Neural cell (in vitro differentiated cells): ENCODE data around the gene CAPN6. TPM values are rescaled to one million over a fixed set of nuclear protein-coding genes. Genes with fewer than 3 reads are reported as not detected.

Experiments
- H2AFZ ChIP-seq: fragments of 200-600, 300-800 bp; sonication (generic), shearing (Covaris generic); 2 replicates; pipeline ENCODE4 v1.6.0; 2014; ENCODE audit warnings: low read depth, mild to moderate bottlenecking, antibody characterized with exemption, low read length, moderate library complexity
- H3F3A ChIP-seq: fragments of 200-600 bp; shearing (Covaris generic); 2 replicates; pipeline ENCODE4 v1.6.1; 2016; ENCODE audit warnings: mild to moderate bottlenecking, moderate library complexity, mixed read lengths, antibody characterized with exemption, low read length; ENCODE audit not compliant: insufficient read depth, poor library complexity, severe bottlenecking
- H3K27ac ChIP-seq: fragments of 200-600, 300-800 bp; sonication (generic), shearing (Covaris generic); 2 replicates; pipeline ENCODE4 v1.5.1; 2014; ENCODE audit warnings: mild to moderate bottlenecking, low read length, moderate library complexity
- H3K27me3 ChIP-seq: fragments of 300-800, 200-600 bp; sonication (generic), shearing (Covaris generic); 2 replicates; pipeline ENCODE4 v1.6.0; 2014; ENCODE audit warnings: mild to moderate bottlenecking, low read depth, low read length, moderate library complexity; ENCODE audit not compliant: insufficient read depth
- H3K36me3 ChIP-seq: fragments of 300-800, 200-600 bp; sonication (generic), shearing (Covaris generic); 2 replicates; pipeline ENCODE4 v1.5.1; 2014; ENCODE audit warnings: mild to moderate bottlenecking, antibody characterized with exemption, low read length, moderate library complexity; ENCODE audit not compliant: insufficient read depth
- H3K4me2 ChIP-seq: fragments of 300-800, 200-600 bp; sonication (generic), shearing (Covaris generic); 2 replicates; pipeline ENCODE4 v1.6.0; 2014; ENCODE audit warnings: mild to moderate bottlenecking, low read length
- H3K4me3 ChIP-seq: fragments of 300-800, 200-600 bp; sonication (generic), shearing (Covaris generic); 2 replicates; pipeline ENCODE4 v1.5.1; 2014; ENCODE audit warnings: mild to moderate bottlenecking, low read length, moderate library complexity
- H3K79me2 ChIP-seq: fragments of 200-600 bp; shearing (Covaris generic); replicated peaks from 2 replicates; pipeline ENCODE4 v1.6.0; 2014; ENCODE audit warnings: mild to moderate bottlenecking, low read length, moderate library complexity; ENCODE audit not compliant: insufficient read depth
- H3K9ac ChIP-seq: fragments of 300-800, 200-600 bp; sonication (generic), shearing (Covaris generic); 2 replicates; pipeline ENCODE4 v1.6.1; 2016; ENCODE audit warnings: mild to moderate bottlenecking, low read length, mixed read lengths
- H3K9me2 ChIP-seq: fragments of 200-600 bp; shearing (Covaris generic); 2 replicates; pipeline ENCODE4 v1.6.1; 2016; ENCODE audit warnings: mild to moderate bottlenecking, low read length, mixed read lengths; ENCODE audit not compliant: insufficient read depth
- H3K9me3 ChIP-seq: fragments of 200-600, 300-800 bp; sonication (generic), shearing (Covaris generic); 2 replicates; pipeline ENCODE4 v1.6.1; 2016; ENCODE audit warnings: mild to moderate bottlenecking, mixed run types, low read length, moderate library complexity, mixed read lengths
- H4K20me1 ChIP-seq: fragments of 200-600 bp; shearing (Covaris generic); 2 replicates; pipeline ENCODE4 v1.6.1; 2016; ENCODE audit warnings: mild to moderate bottlenecking, mixed run types; ENCODE audit not compliant: insufficient read depth
- CTCF ChIP-seq: fragments of 450-650 bp; IDR thresholded peaks from 2 replicates; pipeline ENCODE4 v1.5.1; 2014; ENCODE audit warnings: antibody characterized with exemption, mild to moderate bottlenecking, moderate library complexity; ENCODE audit not compliant: poor library complexity, severe bottlenecking
- EP300 ChIP-seq: fragments of 450-650 bp; conservative IDR thresholded peaks from 2 replicates; pipeline ENCODE4 v1.6.1; 2014; ENCODE audit warnings: antibody characterized with exemption, mild to moderate bottlenecking, moderate library complexity; ENCODE audit not compliant: poor library complexity, severe bottlenecking
- EZH2 ChIP-seq: fragments of 200-600, 300-800 bp; shearing (Covaris generic), sonication (generic); IDR thresholded peaks from 2 replicates; pipeline ENCODE4 v1.6.1; 2014; ENCODE audit warnings: antibody characterized with exemption, low read length, borderline replicate concordance, mild to moderate bottlenecking; ENCODE audit not compliant: insufficient read depth, poor library complexity, severe bottlenecking
- MXI1 ChIP-seq: fragments of 450-650 bp; conservative IDR thresholded peaks from 2 replicates; pipeline ENCODE4 v1.6.1; 2014; ENCODE audit warnings: antibody characterized with exemption, mild to moderate bottlenecking; ENCODE audit not compliant: poor library complexity, severe bottlenecking
- POLR2AphosphoS5 ChIP-seq: IDR thresholded peaks from 2 replicates; pipeline ENCODE4 v1.6.1; 2012
- RAD21 ChIP-seq: fragments of 450-650 bp; conservative IDR thresholded peaks from 2 replicates; pipeline ENCODE4 v1.6.1; 2014; ENCODE audit warnings: antibody characterized with exemption, mild to moderate bottlenecking, moderate library complexity
- REST ChIP-seq: IDR thresholded peaks from 2 replicates; pipeline ENCODE4 v1.6.1; 2012; ENCODE audit warnings: borderline replicate concordance
- SMC3 ChIP-seq: fragments of 450-650 bp; conservative IDR thresholded peaks from 2 replicates; pipeline ENCODE4 v1.6.1; 2014; ENCODE audit warnings: antibody characterized with exemption, mild to moderate bottlenecking, moderate library complexity; ENCODE audit not compliant: poor library complexity
- TAF1 ChIP-seq: IDR thresholded peaks from 2 replicates; pipeline ENCODE4 v1.6.1; 2012; ENCODE audit warnings: low read depth
- polyA plus RNA-seq: library from polyadenylated mRNA; depleted of rRNA; stranded (reverse); fragments of >200 nt; gene quantifications from 2 replicates; pipeline ENCODE4 v1.2.3, GENCODE V29; 2014

Gene CAPN6
- polyA plus RNA-seq, 1 donor from 2014 or later = 0.46 TPM

GRCh38 chrX:111259559-111259958 lies 10.7 kb downstream of the CAPN6 start:
- no peaks in the 10 kb centered on the region for H4K20me1 ChIP-seq
- no peak overlapping the region for H2AFZ ChIP-seq
- no peak overlapping the region for H3K9ac ChIP-seq
- no peak overlapping the region for H3K4me3 ChIP-seq
- no peaks in the 10 kb centered on the region for H3K9me2 ChIP-seq
- H3K79me2 ChIP-seq = no peaks in the 10 kb centered on the region
- no peaks in the 10 kb centered on the region for H3K36me3 ChIP-seq
- no peaks in the 10 kb centered on the region for H3F3A ChIP-seq
- H3K4me2 ChIP-seq = no peak overlapping the region
- peak overlapping the region; percentile 66 for H3K27ac ChIP-seq
- H3K9me3 ChIP-seq = no peaks in the 10 kb centered on the region
- H3K27me3 ChIP-seq = no peaks in the 10 kb centered on the region
- TF ChIP-seq MXI1 = no peak
- no peak for TF ChIP-seq CTCF
- TF ChIP-seq TAF1 = no peak
- peak; percentile 45 for TF ChIP-seq POLR2AphosphoS5
- no peak for TF ChIP-seq SMC3
- TF ChIP-seq EP300 = peak; percentile 68
- no peak for TF ChIP-seq REST
- TF ChIP-seq RAD21 = no peak

GRCh38 chrX:111257733-111258132 lies 12.6 kb downstream of the CAPN6 start:
- Histone ChIP-seq H3K27me3 (no peaks in the 10 kb centered on the region), H3K4me2 (no peak overlapping the region), H3F3A (no peaks in the 10 kb centered on the region), H3K4me3 (no peak overlapping the region), H2AFZ (no peak overlapping the region), H3K27ac (no peak overlapping the region), H3K36me3 (no peaks in the 10 kb centered on the region), H3K79me2 (no peaks in the 10 kb centered on the region), H3K9ac (no peak overlapping the region), H3K9me2 (no peaks in the 10 kb centered on the region), H4K20me1 (no peaks in the 10 kb centered on the region), H3K9me3 (no peaks in the 10 kb centered on the region)
- TF ChIP-seq TAF1 (no peak), RAD21 (no peak), POLR2AphosphoS5 (no peak), CTCF (no peak), MXI1 (no peak), SMC3 (no peak), REST (no peak), EZH2 (no peak)
